Measurements from ENCODE around the gene ANKRD34A.

Gene ANKRD34A

DNA sequence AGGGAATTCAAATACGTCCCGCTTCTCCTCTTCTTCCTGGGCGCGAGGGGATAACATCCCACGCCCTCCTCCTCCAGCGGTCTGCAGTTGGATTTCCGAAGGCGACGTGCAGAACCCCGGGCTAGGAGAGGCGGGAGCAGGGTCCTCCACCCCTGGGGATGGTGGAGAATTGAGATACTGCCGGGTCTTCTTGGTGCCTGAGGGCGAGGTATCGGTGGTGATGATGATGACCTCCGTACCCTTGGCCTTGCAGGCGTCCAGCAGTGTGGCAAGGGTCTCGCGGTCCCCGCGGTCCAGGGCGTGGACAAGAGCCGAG, 3.3 kb downstream of the ANKRD34A start:
- peaks cover 4% of the 10 kb centered on the region; the same call in 1 of the 2 replicates for H3K79me2 ChIP-seq (ENCODE audit: insufficient read depth, low read depth)
- TF ChIP-seq, protein P1, sequence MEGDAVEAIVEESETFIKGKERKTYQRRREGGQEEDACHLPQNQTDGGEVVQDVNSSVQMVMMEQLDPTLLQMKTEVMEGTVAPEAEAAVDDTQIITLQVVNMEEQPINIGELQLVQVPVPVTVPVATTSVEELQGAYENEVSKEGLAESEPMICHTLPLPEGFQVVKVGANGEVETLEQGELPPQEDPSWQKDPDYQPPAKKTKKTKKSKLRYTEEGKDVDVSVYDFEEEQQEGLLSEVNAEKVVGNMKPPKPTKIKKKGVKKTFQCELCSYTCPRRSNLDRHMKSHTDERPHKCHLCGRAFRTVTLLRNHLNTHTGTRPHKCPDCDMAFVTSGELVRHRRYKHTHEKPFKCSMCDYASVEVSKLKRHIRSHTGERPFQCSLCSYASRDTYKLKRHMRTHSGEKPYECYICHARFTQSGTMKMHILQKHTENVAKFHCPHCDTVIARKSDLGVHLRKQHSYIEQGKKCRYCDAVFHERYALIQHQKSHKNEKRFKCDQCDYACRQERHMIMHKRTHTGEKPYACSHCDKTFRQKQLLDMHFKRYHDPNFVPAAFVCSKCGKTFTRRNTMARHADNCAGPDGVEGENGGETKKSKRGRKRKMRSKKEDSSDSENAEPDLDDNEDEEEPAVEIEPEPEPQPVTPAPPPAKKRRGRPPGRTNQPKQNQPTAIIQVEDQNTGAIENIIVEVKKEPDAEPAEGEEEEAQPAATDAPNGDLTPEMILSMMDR (conservative IDR thresholded peaks at IDR 0.05; ENCODE audit: low read depth, low read length), result no peak
- no peaks in the 10 kb centered on the region for H3K36me3 ChIP-seq (ENCODE audit: insufficient read depth)
- H3K4me1 ChIP-seq (ENCODE audit: low read depth, poor library complexity, severe bottlenecking), result peaks cover 44% of the 10 kb centered on the region
- H3K4me2 ChIP-seq, result no peak overlapping the region
- H3K27me3 ChIP-seq (ENCODE audit: insufficient read depth, low read depth), result no peaks in the 10 kb centered on the region
- no peak overlapping the region for H3K27ac ChIP-seq
- no peak overlapping the region for H3K9ac ChIP-seq
- no peak overlapping the region for H3K4me3 ChIP-seq (IDR thresholded peaks at IDR 0.05; ENCODE audit: insufficient read depth, low read depth, low read length)
- no peak overlapping the region for H2AFZ ChIP-seq (ENCODE audit: low read depth)
- H4K20me1 ChIP-seq (ENCODE audit: insufficient read depth), result no peaks in the 10 kb centered on the region

DNA sequence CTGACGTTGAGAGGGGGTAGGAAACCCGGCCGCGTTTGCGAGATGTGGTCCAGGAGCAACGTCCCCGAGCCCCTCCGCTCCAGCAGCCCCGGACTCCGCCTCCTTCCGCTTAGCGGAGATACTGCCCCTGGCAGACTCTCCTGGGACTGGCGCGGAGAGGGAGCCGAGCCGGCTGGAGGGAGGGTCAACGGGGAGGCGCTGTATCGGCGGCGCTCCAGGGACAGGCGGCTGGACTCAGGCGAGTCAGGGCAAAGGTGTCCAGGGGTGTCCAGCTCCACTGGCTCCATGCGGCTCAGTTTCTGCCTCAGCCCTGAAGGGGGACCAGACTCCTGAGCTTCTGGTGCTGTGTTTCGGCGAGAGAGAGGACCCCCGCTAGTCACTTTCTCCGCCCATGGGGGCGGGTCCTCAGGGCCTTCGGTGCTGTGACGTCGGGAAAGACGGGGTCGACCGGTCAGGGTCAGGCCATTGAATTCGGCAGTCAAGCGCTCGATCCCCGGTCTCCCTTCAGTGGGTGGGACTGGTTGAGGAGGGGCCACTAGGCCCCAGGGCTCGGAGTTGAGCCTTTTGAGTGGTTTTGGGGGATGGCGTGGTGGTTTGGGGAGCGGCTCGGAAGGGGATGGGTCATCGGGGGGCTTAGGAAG, 3.8 kb downstream of the ANKRD34A start:
- Histone ChIP-seq H4K20me1 (ENCODE audit: insufficient read depth) (no peaks in the 10 kb centered on the region), H3K36me3 (ENCODE audit: insufficient read depth) (no peaks in the 10 kb centered on the region), H3K27me3 (ENCODE audit: insufficient read depth, low read depth) (no peaks in the 10 kb centered on the region), H3K4me2 (no peak overlapping the region), H3K79me2 (ENCODE audit: insufficient read depth, low read depth) (peaks cover 4% of the 10 kb centered on the region; the same call in 1 of the 2 replicates), H2AFZ (ENCODE audit: low read depth) (no peak overlapping the region), H3K27ac (no peak overlapping the region), H3K4me3 (IDR thresholded peaks at IDR 0.05; ENCODE audit: insufficient read depth, low read depth, low read length) (no peak overlapping the region), H3K9ac (no peak overlapping the region), H3K4me1 (ENCODE audit: low read depth, poor library complexity, severe bottlenecking) (peaks cover 46% of the 10 kb centered on the region)
- TF ChIP-seq, protein P1 (conservative IDR thresholded peaks at IDR 0.05; ENCODE audit: low read depth, low read length), result no peak

DNA sequence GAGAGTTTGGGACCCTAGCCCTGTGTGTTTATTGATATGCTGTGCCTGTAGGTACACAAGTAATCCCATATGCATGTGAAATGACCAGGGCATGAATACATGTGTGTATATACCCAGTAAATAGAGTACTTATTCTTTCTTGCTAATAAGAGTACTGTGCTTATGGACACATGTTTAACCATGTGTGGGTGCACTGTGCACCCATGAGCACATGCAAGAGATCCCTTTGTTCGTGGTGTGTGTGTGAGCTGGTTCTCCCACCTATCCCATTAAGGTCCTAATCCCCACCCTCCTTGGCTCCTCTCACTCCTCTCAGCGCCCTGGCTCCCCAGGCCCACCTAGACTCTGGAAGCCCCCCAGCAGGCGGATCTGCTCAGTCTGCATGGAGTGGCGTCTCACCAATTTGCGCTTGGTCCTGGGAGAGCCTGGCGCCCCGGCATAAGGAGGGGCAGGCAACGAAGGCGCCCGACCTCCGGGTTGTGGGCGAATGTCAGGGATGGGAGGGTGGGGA, 4.4 kb downstream of the ANKRD34A start:
- H4K20me1 ChIP-seq (ENCODE audit: insufficient read depth), result no peaks in the 10 kb centered on the region
- H3K4me2 ChIP-seq, result no peak overlapping the region
- H3K9ac ChIP-seq, result no peak overlapping the region
- H3K27ac ChIP-seq, result no peak overlapping the region
- H3K27me3 ChIP-seq (ENCODE audit: insufficient read depth, low read depth), result no peaks in the 10 kb centered on the region
- TF ChIP-seq, protein P1 (conservative IDR thresholded peaks at IDR 0.05; ENCODE audit: low read depth, low read length), result no peak
- no peak overlapping the region for H3K4me3 ChIP-seq (IDR thresholded peaks at IDR 0.05; ENCODE audit: insufficient read depth, low read depth, low read length)
- peaks cover 4% of the 10 kb centered on the region; the same call in 1 of the 2 replicates for H3K79me2 ChIP-seq (ENCODE audit: insufficient read depth, low read depth)
- peaks cover 40% of the 10 kb centered on the region for H3K4me1 ChIP-seq (ENCODE audit: low read depth, poor library complexity, severe bottlenecking)
- no peaks in the 10 kb centered on the region for H3K36me3 ChIP-seq (ENCODE audit: insufficient read depth)
- H2AFZ ChIP-seq (ENCODE audit: low read depth), result no peak overlapping the region

DNA sequence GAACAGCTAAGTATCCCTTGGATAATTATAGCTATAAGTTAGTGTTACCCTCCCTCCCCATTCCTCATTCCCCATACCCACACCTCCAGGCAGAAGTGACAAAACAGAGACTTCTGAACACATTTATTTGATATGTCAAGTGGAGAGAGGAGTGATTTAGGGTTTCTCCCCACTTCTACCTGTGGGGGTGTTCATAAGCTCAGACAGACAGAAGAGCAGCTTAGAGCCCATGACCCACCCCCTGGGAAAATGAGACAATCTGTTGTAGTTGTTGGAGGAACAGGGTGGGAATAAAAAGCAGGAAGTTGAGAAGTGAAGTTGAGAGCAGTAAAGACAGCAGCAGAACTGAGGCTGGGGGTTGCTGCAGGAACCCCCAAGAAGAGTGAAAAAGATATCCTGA, 5.0 kb downstream of the ANKRD34A start:
- Histone ChIP-seq H3K4me3 (IDR thresholded peaks at IDR 0.05; ENCODE audit: insufficient read depth, low read depth, low read length) (no peak overlapping the region), H3K27me3 (ENCODE audit: insufficient read depth, low read depth) (no peaks in the 10 kb centered on the region), H3K9ac (no peak overlapping the region), H3K79me2 (ENCODE audit: insufficient read depth, low read depth) (peaks cover 4% of the 10 kb centered on the region; the same call in 1 of the 2 replicates), H3K27ac (no peak overlapping the region), H3K36me3 (ENCODE audit: insufficient read depth) (no peaks in the 10 kb centered on the region), H3K4me1 (ENCODE audit: low read depth, poor library complexity, severe bottlenecking) (peaks cover 39% of the 10 kb centered on the region), H2AFZ (ENCODE audit: low read depth) (no peak overlapping the region), H4K20me1 (ENCODE audit: insufficient read depth) (no peaks in the 10 kb centered on the region), H3K4me2 (no peak overlapping the region; the same call in 1 of the 2 replicates)
- TF ChIP-seq, protein P1 (conservative IDR thresholded peaks at IDR 0.05; ENCODE audit: low read depth, low read length), result no peak; the same call in 1 of the 2 replicates
